GM21526 (cell line): ENCODE measurements around the gene KLHL11.

Experiments
- ATAC-seq: cut with Tn5 transposase; IDR thresholded peaks from one replicate; pipeline ENCODE4 v1.9.1; 2021; ENCODE audit warnings: moderate library complexity; ENCODE audit not compliant: unreplicated experiment, low FRiP score

Gene KLHL11, protein sequence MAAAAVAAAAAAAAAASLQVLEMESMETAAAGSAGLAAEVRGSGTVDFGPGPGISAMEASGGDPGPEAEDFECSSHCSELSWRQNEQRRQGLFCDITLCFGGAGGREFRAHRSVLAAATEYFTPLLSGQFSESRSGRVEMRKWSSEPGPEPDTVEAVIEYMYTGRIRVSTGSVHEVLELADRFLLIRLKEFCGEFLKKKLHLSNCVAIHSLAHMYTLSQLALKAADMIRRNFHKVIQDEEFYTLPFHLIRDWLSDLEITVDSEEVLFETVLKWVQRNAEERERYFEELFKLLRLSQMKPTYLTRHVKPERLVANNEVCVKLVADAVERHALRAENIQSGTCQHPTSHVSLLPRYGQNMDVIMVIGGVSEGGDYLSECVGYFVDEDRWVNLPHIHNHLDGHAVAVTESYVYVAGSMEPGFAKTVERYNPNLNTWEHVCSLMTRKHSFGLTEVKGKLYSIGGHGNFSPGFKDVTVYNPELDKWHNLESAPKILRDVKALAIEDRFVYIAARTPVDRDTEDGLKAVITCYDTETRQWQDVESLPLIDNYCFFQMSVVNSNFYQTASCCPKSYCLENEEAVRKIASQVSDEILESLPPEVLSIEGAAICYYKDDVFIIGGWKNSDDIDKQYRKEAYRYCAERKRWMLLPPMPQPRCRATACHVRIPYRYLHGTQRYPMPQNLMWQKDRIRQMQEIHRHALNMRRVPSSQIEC

GRCh38 chr17:41864836-41865595 is at the start of gene KLHL11:
Gene KLHL11 (minus strand): TSS chr17:41865423. CDS start chr17:41865370, 53 bp downstream.
- peak; percentile 77 for ATAC-seq

DNA sequence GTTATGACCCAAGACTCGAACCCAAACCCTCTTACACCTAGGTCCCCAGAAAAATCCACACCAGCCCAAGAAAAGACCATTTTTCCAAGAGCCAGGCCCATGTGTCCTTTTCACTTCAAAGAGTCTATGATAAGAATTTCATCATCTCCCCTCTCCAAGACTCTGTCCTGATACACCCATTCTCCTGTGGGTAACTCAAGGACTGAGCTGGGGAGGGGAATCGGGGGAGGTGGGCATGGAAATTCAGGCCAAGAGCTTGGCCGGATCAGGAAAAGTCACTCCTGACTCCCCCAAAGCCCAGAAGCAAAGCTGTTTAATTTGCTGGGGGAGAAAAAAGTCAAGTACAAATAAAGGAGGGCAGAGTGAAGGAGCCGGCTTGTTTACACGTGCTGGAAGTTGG is 49.8 kb upstream of the KLHL11 start:
- no peak for ATAC-seq

- ATAC-seq = no peak
Observed at GRCh38 chr17:41914358-41914766, 49.1 kb upstream of the KLHL11 start.

- no peak for ATAC-seq
Observed at GRCh38 chr17:41913798-41914197, 48.6 kb upstream of the KLHL11 start.

DNA sequence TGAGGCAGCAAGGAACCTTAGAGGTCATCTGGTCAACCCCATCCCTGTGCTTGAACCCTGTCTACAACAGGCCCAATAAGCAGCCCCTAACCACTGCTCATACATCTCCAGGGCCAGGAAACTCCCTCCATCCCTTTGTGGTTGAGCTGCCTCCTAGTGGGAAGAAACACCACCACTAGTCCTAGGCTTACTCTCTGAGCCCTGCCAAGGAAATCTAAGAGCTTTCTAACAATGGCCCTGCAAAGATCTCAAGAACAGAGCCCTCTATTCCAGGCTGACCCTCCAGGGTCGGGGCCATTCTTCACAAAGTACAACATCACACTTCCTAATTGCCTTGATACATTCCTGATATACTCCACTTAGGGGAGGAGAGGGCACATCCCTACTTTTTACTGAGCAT is 47.7 kb upstream of the KLHL11 start:
- ATAC-seq = no peak

- ATAC-seq = no peak
Observed at GRCh38 chr17:41910701-41911391, 45.6 kb upstream of the KLHL11 start.

DNA sequence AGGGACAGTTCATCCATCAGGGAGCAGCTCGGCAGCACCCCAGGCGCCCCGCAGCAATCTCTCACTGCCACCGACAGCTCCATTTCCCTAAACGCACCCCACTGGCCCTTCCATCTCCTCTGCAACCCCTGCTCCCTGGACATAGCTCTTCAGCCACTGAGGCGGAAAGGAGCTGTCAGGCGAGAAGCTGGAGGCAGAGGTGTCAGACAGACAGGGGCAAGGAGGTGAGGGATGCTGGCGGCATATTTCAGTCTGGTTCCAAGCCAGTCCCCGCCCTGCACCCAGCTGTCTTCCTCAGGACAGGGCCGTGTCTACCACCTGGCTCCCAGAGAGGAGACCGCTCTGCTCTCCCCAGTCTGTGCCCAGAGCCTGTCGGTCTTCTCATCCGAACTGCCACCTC is 43.9 kb upstream of the KLHL11 start:
- no peak for ATAC-seq

- ATAC-seq = no peak
Observed at GRCh38 chr17:41907633-41908539, 42.7 kb upstream of the KLHL11 start.

DNA sequence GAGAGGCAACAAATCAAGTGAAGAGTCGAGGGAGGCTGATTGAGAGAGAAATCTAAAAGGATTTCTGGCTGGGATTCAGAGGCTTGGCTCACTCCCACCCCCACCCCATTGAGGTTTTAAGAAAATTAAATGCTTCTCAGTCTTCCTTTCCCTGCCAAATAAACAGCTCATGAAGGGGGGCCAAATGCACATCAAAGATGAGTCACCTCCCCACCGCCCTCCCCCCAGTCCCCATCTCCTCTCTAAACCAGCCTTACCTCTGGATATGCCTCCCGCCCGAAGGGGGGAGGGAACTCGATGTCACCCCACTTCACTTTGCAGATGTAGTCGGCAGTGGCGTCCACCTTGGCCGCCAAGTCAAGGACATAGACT is 41.9 kb upstream of the KLHL11 start:
- ATAC-seq = no peak

- ATAC-seq = no peak
Observed at GRCh38 chr17:41906465-41907184, 41.4 kb upstream of the KLHL11 start.

GRCh38 chr17:41905172-41905571 is 39.9 kb upstream of the KLHL11 start:
- no peak for ATAC-seq

DNA sequence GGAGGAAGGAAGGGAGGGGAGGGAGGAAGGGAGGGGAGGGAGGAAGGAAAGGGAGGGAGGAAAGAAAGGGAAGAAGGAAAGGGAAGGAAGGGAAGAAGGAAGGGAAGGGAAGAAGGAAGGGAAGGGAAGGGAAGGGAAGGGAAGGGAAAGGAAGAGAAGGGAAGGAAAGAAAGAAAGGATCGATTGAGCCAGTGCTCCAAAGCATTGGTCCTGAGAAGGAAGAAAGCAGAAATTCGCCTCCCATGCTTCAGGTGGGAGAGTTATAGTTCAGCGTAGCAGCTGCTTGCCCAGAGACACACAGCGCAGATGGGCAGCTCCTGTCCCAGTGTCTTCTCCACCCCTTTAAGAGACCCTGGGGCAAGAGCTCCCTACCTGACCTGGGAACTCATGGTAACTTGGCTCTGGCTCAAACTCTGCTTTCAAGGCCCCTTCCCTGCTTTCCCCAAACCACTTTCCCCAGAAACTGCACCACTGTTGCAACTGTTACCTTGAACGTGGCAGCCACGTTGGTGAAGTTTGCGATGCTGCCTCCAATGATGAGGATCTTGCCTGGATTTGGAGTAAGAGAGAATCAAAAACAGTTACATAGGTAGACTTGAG is 39.1 kb upstream of the KLHL11 start:
- no peak for ATAC-seq

DNA sequence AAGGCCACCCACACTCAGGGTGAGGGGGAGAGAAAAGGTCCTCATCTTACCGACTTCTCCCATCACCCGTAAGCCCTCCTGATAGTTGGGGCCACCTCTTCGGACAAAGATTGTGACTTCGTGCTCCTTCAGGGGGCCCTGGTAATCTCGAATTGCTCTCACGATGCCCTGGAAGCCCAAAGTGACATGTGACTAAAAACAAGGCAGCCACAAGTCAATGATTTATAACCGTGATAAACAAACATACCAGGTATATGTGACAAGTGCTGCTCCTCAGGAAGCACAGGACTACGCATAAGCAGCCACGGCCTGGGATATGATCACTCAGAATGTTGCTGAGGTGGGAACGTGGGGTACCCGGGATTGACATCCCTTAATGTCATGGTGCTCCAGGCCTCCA is 36.4 kb upstream of the KLHL11 start:
- ATAC-seq = no peak

GRCh38 chr17:41896726-41897125 is 31.5 kb upstream of the KLHL11 start:
- ATAC-seq = no peak

DNA sequence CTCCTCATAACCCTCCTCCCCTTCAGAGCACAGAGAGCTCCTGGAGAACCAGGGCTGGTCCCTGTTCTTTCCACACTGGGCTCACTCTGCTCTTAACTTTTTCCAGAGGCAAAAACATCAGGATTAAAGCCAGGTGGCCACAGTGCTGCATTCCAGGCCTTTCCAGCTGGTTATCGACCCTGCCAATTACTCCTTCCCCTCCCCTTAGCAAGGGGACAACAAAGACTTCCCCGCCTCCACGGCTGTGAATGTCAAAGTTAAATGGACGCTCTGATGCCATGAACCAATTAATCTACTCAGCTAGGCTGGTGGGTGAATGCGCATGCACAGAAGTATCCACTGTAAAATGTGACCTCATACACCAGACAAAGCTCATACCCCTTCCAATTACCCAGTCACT is 30.4 kb upstream of the KLHL11 start:
- no peak for ATAC-seq

GRCh38 chr17:41894791-41895331 is 29.6 kb upstream of the KLHL11 start:
- no peak for ATAC-seq

DNA sequence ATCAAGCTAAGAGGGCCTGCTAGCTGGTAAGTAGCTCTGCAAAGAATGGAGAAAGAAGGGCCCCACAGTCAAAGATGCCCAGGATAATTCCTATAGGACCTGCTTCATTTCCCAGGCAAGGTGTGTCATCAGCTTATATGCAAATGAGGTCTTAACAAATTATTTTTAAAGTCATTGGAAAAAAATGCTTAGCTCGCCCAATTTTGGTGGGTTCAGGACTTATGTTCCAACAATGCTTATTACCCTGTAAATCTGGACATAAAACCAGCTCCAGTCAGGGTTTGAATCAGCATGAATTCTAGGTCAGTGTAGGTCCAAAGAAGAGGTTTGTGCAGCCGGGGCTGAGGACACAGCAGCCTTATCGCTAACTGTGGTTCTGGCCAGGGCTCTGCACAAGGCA is 28.2 kb upstream of the KLHL11 start:
- ATAC-seq = no peak

DNA sequence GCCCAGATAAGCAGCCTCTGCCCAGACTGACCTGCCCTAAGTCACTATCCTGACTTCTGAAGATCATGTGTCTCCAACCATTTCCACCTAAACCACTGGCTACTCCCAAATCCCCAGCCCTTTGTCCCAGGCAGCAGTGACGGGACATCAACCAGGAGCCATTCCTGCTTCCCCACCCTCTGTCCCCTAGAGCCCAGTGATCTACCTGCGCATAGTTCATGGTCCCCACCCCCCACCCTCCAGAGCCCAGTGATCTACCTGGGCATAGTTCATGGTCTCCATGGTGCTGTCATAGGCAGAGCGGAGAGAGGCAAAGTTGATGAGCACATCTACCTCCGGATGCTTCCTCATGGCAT is 26.8 kb upstream of the KLHL11 start:
- ATAC-seq = no peak
